Upper lobe of left lung (tissue), 4 donors: Measurements from ENCODE around the gene NADK.
"Not testable (repeated sequence)": the region's sequence is repeated elsewhere in the genome, so short reads cannot be mapped to it uniquely, and the experiment has no call there.

ENCODE experiments used
- EP300 ChIP-seq, 4 donors: sonication (generic); formaldehyde crosslinking; IDR thresholded peaks; one replicate each; pipeline ENCODE4 v1.5.1; 2017; ENCODE audit warnings: antibody characterized with exemption in 4 of 4, control low read depth in 2 of 4
- POLR2A ChIP-seq, 4 donors: fragments of 450-650 bp; IDR thresholded peaks; one replicate each; pipeline ENCODE4 v1.5.1; 2016 to 2017; ENCODE audit warnings: antibody characterized with exemption in 4 of 4, mild to moderate bottlenecking in 2 of 4
- POLR2AphosphoS5 ChIP-seq, 2 donors: sonication (generic); formaldehyde crosslinking; IDR thresholded peaks; one replicate each; pipeline ENCODE4 v1.5.1; 2017; ENCODE audit warnings: antibody characterized with exemption in 2 of 2
- TF ChIP-seq, protein P1 (sequence below), 6 experiments: fragments of 450-650 bp in 4 of 6; fragments of 200-600 bp in 2 of 6; sonication (generic) in 2 of 6; IDR thresholded peaks; one replicate each; pipeline ENCODE4 v1.5.1; 2016 to 2019; ENCODE audit warnings: antibody characterized with exemption in 6 of 6

DNA sequence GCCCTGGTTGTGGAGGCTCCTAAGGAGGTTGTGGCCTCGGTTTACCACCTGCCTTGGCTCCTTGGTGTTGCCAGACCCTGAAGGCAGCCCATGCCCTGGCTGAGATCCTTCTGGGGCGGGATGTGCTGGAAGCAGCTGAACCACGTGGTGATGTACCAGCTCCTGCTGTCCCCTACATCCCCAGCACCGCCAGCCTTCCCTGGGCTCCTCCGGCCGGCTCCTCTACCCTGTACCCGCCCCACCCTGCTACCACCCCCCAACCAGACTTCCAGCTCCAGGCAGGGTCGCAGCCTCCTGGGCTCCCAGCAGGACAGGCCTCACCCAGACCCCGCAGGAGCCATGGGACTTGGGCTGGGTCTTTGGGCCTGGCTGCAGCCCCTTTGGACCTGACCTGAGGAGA is 28.3 kb downstream of the NADK start:
- TF ChIP-seq, protein P1, sequence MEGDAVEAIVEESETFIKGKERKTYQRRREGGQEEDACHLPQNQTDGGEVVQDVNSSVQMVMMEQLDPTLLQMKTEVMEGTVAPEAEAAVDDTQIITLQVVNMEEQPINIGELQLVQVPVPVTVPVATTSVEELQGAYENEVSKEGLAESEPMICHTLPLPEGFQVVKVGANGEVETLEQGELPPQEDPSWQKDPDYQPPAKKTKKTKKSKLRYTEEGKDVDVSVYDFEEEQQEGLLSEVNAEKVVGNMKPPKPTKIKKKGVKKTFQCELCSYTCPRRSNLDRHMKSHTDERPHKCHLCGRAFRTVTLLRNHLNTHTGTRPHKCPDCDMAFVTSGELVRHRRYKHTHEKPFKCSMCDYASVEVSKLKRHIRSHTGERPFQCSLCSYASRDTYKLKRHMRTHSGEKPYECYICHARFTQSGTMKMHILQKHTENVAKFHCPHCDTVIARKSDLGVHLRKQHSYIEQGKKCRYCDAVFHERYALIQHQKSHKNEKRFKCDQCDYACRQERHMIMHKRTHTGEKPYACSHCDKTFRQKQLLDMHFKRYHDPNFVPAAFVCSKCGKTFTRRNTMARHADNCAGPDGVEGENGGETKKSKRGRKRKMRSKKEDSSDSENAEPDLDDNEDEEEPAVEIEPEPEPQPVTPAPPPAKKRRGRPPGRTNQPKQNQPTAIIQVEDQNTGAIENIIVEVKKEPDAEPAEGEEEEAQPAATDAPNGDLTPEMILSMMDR (IDR thresholded peaks at IDR 0.05), result not testable (repeated sequence)
- not testable (repeated sequence) for TF ChIP-seq POLR2A, POLR2AphosphoS5, EP300 (IDR thresholded peaks at IDR 0.05)
